Osteoblast (primary cell): Measurements from ENCODE around the gene RAD51B. TPM values are rescaled to one million over a fixed set of nuclear protein-coding genes. Genes with fewer than 3 reads are reported as not detected.

ENCODE experiments used
- DNase-seq: peaks from one replicate; pipeline ENCODE4 v3.0.0; 2011; ENCODE audit warnings: low spot score, mixed read lengths; ENCODE audit not compliant: insufficient read length; ENCODE audit errors: missing footprints
- H2AFZ ChIP-seq: 2 replicates; pipeline ENCODE4 v1.6.0; 2011; ENCODE audit warnings: mild to moderate bottlenecking, low read length
- H3K27ac ChIP-seq: 2 replicates; pipeline ENCODE4 v1.5.1; 2011; ENCODE audit warnings: mild to moderate bottlenecking, low read depth, low read length, moderate library complexity
- H3K27me3 ChIP-seq: 2 replicates; pipeline ENCODE4 v1.6.0; 2012; ENCODE audit warnings: mild to moderate bottlenecking, control low read depth, inconsistent platforms, low read length, moderate library complexity; ENCODE audit not compliant: insufficient read depth
- H3K36me3 ChIP-seq: 2 replicates; pipeline ENCODE4 v1.5.1; 2011; ENCODE audit warnings: mild to moderate bottlenecking, low read length, control low read depth, moderate library complexity; ENCODE audit not compliant: insufficient read depth
- H3K4me1 ChIP-seq: 2 replicates; pipeline ENCODE4 v1.5.1; 2011; ENCODE audit warnings: mild to moderate bottlenecking, low read length, control low read depth, moderate library complexity; ENCODE audit not compliant: insufficient read depth
- H3K4me2 ChIP-seq: 2 replicates; pipeline ENCODE4 v1.6.0; 2011; ENCODE audit warnings: mild to moderate bottlenecking, low read length; ENCODE audit not compliant: insufficient read depth
- H3K4me3 ChIP-seq: fragments of 200-600 bp; sonication (generic); 3 replicates; pipeline ENCODE4 v1.5.1; 2012; ENCODE audit warnings: mild to moderate bottlenecking, low read length, inconsistent platforms; ENCODE audit not compliant: insufficient read depth
- H3K79me2 ChIP-seq: 2 replicates; pipeline ENCODE4 v1.6.0; 2012; ENCODE audit warnings: mild to moderate bottlenecking, low read length, control low read depth, inconsistent platforms; ENCODE audit not compliant: insufficient read depth
- H3K9me3 ChIP-seq: 2 replicates; pipeline ENCODE4 v1.5.1; 2011; ENCODE audit warnings: low read depth, low read length, control low read depth
- H4K20me1 ChIP-seq: 2 replicates; pipeline ENCODE4 v1.6.0; 2012; ENCODE audit warnings: mild to moderate bottlenecking, low read length, control low read depth; ENCODE audit not compliant: insufficient read depth
- CTCF ChIP-seq: IDR thresholded peaks from 2 replicates; pipeline ENCODE4 v1.5.1; 2011; ENCODE audit warnings: mild to moderate bottlenecking, low read depth, low read length, moderate library complexity; ENCODE audit errors: extremely low read depth
- total RNA-seq: library from RNA; depleted of rRNA; stranded (reverse); fragments of >200 nt; gene quantifications from 2 replicates; pipeline ENCODE4 v1.2.3, GENCODE V29; 2012

Gene RAD51B
- total RNA-seq, 1 donor = 13.8 TPM

- no peak overlapping the region for H2AFZ ChIP-seq
- peaks cover 5% of the 10 kb centered on the region for H3K4me1 ChIP-seq
- no peak overlapping the region for H3K4me3 ChIP-seq
- H3K9me3 ChIP-seq = no peaks in the 10 kb centered on the region
- no peak for DNase-seq
- no peaks in the 10 kb centered on the region for H4K20me1 ChIP-seq
- no peak overlapping the region for H3K4me2 ChIP-seq
- H3K27ac ChIP-seq = no peak overlapping the region
- no peaks in the 10 kb centered on the region for H3K27me3 ChIP-seq
- TF ChIP-seq CTCF = no peak
- no peaks in the 10 kb centered on the region for H3K36me3 ChIP-seq
- H3K79me2 ChIP-seq = no peaks in the 10 kb centered on the region
Observed at GRCh38 chr14:68719634-68720384, 900.2 kb downstream of the RAD51B start.

GRCh38 chr14:68722186-68722585, 902.6 kb downstream of the RAD51B start:
- Histone ChIP-seq H3K9me3 (no peaks in the 10 kb centered on the region), H3K4me3 (no peak overlapping the region), H2AFZ (no peak overlapping the region), H3K27me3 (no peaks in the 10 kb centered on the region), H4K20me1 (no peaks in the 10 kb centered on the region), H3K4me1 (peaks cover 5% of the 10 kb centered on the region), H3K79me2 (no peaks in the 10 kb centered on the region), H3K27ac (no peak overlapping the region), H3K4me2 (no peak overlapping the region), H3K36me3 (no peaks in the 10 kb centered on the region)
- no peak for TF ChIP-seq CTCF
- DNase-seq = no peak

GRCh38 chr14:68722968-68723566, 903.5 kb downstream of the RAD51B start:
- Histone ChIP-seq H3K4me3 (no peak overlapping the region), H3K4me2 (no peak overlapping the region), H4K20me1 (no peaks in the 10 kb centered on the region), H2AFZ (no peak overlapping the region), H3K79me2 (no peaks in the 10 kb centered on the region), H3K9me3 (no peaks in the 10 kb centered on the region), H3K4me1 (peaks cover 5% of the 10 kb centered on the region), H3K27ac (no peak overlapping the region), H3K27me3 (no peaks in the 10 kb centered on the region), H3K36me3 (no peaks in the 10 kb centered on the region)
- DNase-seq = no peak
- TF ChIP-seq CTCF = no peak

- no peak overlapping the region for H3K27ac ChIP-seq
- H3K79me2 ChIP-seq = no peaks in the 10 kb centered on the region
- H3K36me3 ChIP-seq = no peaks in the 10 kb centered on the region
- no peak for DNase-seq
- H3K4me2 ChIP-seq = no peak overlapping the region
- H3K9me3 ChIP-seq = no peaks in the 10 kb centered on the region
- H3K4me3 ChIP-seq = no peak overlapping the region
- H4K20me1 ChIP-seq = no peaks in the 10 kb centered on the region
- no peaks in the 10 kb centered on the region for H3K4me1 ChIP-seq
- no peak for TF ChIP-seq CTCF
- no peak overlapping the region for H2AFZ ChIP-seq
- H3K27me3 ChIP-seq = no peaks in the 10 kb centered on the region
Observed at GRCh38 chr14:68723808-68724268, 904.3 kb downstream of the RAD51B start.
